Measurements from ENCODE around the gene CYB561D2. TPM values are rescaled to one million over a fixed set of nuclear protein-coding genes. Genes with fewer than 3 reads are reported as not detected.

Gene CYB561D2
- total and polyA plus RNA-seq, 2 of the 13 experiments (the other 11 are each of a cell fraction or from before 2014, with no cell fraction given): 11.1 to 17.2 TPM

DNA sequence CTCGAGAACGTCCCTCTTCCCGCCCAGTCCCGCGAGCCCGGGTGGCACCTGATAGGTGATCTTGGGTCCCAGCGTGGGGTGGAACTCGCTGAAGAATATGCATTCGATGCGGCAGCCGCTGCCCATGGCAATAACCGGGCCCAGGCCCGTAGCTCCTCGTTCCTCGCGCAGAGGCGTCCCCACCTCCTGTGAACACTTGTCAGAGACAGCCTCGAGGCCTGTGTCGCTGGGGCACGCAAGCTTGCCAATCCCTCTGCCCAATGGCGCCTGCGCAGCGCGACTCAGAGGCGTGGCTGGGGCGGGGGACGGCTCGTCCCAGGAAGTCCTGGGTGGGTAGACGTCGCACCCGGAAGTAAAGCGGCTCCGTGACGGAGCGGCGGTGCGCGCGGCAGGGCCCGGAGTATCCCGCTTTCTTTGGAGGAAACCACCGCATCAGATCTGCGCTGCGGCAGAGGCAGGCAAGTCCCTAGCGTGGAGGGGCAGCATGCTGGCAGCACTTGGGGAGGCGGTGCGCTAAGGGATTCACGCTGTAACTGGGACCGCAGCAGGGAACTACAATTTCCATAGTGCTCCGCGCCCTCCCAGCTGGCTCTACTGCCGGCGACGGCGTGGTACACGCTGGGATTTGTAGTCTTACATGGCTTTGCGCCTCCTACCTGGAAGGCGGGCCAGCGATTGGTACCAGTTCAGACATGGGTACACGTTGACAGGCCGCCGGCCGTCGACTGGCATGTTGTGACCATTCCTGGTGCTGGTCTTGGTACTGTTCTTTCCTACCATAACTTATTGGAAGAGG lies at the start of gene CYB561D2, which contains the start of gene NPRL2 (continued):
- TF ChIP-seq, protein P1, sequence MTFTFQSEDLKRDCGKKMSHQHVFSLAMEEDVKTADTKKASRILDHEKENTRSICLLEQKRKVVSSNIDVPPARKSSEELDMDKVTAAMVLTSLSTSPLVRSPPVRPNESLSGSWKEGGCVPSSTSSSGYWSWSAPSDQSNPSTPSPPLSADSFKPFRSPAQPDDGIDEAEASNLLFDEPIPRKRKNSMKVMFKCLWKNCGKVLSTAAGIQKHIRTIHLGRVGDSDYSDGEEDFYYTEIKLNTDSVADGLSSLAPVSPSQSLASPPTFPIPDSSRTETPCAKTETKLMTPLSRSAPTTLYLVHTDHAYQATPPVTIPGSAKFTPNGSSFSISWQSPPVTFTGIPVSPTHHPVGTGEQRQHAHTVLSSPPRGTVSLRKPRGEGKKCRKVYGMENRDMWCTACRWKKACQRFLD (CRISPR knock-in tag; IDR thresholded peaks at IDR 0.05; ENCODE audit: borderline replicate concordance): peak; percentile 86; the same call in 1 of the 2 replicates
- TF ChIP-seq MED13 (CRISPR knock-in tag; IDR thresholded peaks at IDR 0.05) (peak; percentile 84), SYNCRIP (IDR thresholded peaks at IDR 0.05; ENCODE audit: insufficient read depth, low read depth, low read length) (no peak), ZNF577 (CRISPR knock-in tag; IDR thresholded peaks at IDR 0.05; ENCODE audit: borderline replicate concordance, low read depth) (peak; percentile 96; the same call in 1 of the 2 replicates), SIX1 (CRISPR knock-in tag; IDR thresholded peaks at IDR 0.05; ENCODE audit: borderline replicate concordance) (no peak), FOXC1 (CRISPR knock-in tag; IDR thresholded peaks at IDR 0.05; ENCODE audit: borderline replicate concordance) (peak; percentile 95), ZNF609 (CRISPR knock-in tag; IDR thresholded peaks at IDR 0.05; ENCODE audit: borderline replicate concordance) (peak; percentile 64; the same call in 1 of the 2 replicates), ZMYM4 (CRISPR knock-in tag; IDR thresholded peaks at IDR 0.05) (peak; percentile 85), RNF219 (CRISPR knock-in tag; IDR thresholded peaks at IDR 0.05) (no peak), SMYD3 (CRISPR knock-in tag; IDR thresholded peaks at IDR 0.05) (peak; percentile 97), SRSF4 (IDR thresholded peaks at IDR 0.05; ENCODE audit: low read depth, low read length, poor library complexity, severe bottlenecking) (no peak), BORCS8-MEF2B (CRISPR knock-in tag; IDR thresholded peaks at IDR 0.05) (peak; percentile 99), ZNF329 (CRISPR knock-in tag; IDR thresholded peaks at IDR 0.05; ENCODE audit: low read depth) (peak; percentile 76), ZNF567 (CRISPR knock-in tag; IDR thresholded peaks at IDR 0.05; ENCODE audit: borderline replicate concordance) (peak; percentile 91), MLLT10 (CRISPR knock-in tag; IDR thresholded peaks at IDR 0.05) (no peak), HMG20A (CRISPR knock-in tag; IDR thresholded peaks at IDR 0.05; ENCODE audit: borderline replicate concordance) (no peak), FOXA1 (IDR thresholded peaks at IDR 0.05) (no peak), FOXA1 (CRISPR knock-in tag; IDR thresholded peaks at IDR 0.05) (no peak), MYC (CRISPR knock-in tag; IDR thresholded peaks at IDR 0.05; ENCODE audit: borderline replicate concordance) (peak; percentile 87), ELF1 (CRISPR knock-in tag; IDR thresholded peaks at IDR 0.05) (peak; percentile 99), ZFY (CRISPR knock-in tag; IDR thresholded peaks at IDR 0.05) (peak; percentile 95), ZSCAN25 (CRISPR knock-in tag; IDR thresholded peaks at IDR 0.05) (peak; percentile 66)
